Retinal pigment epithelial cell (primary cell): ENCODE measurements around the gene FAM219B.

Experiments
- DNase-seq: peaks from one replicate; pipeline ENCODE4 v3.0.0-alpha.2; 2010; ENCODE audit warnings: low read depth
- H3K4me3 ChIP-seq: 2 replicates; pipeline ENCODE4 v1.5.1; 2011; ENCODE audit warnings: mild to moderate bottlenecking, low read length, control low read depth, moderate library complexity
- TF ChIP-seq, protein P1 (sequence below): conservative IDR thresholded peaks from 2 replicates; pipeline ENCODE4 v1.5.1; 2011; ENCODE audit warnings: low read depth, low read length, control low read depth, inconsistent platforms

FAM219B gene, protein sequence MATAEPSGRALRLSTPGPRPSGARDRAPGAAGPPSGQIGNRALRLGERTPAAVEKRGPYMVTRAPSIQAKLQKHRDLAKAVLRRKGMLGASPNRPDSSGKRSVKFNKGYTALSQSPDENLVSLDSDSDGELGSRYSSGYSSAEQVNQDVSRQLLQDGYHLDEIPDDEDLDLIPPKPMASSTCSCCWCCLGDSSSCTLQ

DNA sequence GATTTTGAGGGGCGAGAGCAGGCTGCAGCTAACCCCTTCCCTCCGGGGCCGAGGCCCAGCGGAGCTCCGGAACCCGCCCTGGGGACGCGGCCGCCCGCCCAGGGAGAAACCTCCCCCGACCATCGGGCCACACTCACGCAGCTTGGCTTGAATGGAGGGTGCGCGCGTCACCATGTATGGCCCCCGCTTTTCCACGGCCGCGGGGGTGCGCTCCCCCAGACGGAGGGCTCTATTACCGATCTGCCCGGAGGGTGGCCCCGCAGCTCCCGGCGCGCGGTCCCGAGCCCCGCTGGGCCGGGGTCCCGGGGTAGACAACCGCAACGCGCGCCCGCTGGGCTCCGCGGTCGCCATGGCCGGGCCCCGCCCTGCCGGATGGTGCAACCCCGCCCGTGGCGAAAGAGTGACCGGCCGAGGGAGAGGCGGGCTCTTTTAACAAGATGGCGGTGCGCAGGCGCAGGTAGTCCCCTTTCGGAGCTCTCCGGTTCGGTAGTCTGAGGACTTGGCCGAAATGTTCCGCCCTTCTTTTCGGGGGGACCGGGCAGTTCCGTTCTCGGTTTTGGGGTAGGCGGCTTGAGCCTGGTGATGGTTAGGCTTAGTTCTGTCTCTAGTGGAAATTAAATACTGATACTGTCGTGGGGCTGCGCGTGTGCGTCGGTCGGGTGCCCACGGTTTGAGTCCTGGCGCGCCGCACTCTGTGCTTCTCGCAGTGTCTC lies at the start of gene FAM219B:
FAM219B (minus strand) TSS at position 402 of the 713 bp plus-strand sequence; CDS start at position 351, 51 bp downstream.
- TF ChIP-seq, protein P1, sequence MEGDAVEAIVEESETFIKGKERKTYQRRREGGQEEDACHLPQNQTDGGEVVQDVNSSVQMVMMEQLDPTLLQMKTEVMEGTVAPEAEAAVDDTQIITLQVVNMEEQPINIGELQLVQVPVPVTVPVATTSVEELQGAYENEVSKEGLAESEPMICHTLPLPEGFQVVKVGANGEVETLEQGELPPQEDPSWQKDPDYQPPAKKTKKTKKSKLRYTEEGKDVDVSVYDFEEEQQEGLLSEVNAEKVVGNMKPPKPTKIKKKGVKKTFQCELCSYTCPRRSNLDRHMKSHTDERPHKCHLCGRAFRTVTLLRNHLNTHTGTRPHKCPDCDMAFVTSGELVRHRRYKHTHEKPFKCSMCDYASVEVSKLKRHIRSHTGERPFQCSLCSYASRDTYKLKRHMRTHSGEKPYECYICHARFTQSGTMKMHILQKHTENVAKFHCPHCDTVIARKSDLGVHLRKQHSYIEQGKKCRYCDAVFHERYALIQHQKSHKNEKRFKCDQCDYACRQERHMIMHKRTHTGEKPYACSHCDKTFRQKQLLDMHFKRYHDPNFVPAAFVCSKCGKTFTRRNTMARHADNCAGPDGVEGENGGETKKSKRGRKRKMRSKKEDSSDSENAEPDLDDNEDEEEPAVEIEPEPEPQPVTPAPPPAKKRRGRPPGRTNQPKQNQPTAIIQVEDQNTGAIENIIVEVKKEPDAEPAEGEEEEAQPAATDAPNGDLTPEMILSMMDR, result no peak
- DNase-seq, result peak; percentile 39

DNA sequence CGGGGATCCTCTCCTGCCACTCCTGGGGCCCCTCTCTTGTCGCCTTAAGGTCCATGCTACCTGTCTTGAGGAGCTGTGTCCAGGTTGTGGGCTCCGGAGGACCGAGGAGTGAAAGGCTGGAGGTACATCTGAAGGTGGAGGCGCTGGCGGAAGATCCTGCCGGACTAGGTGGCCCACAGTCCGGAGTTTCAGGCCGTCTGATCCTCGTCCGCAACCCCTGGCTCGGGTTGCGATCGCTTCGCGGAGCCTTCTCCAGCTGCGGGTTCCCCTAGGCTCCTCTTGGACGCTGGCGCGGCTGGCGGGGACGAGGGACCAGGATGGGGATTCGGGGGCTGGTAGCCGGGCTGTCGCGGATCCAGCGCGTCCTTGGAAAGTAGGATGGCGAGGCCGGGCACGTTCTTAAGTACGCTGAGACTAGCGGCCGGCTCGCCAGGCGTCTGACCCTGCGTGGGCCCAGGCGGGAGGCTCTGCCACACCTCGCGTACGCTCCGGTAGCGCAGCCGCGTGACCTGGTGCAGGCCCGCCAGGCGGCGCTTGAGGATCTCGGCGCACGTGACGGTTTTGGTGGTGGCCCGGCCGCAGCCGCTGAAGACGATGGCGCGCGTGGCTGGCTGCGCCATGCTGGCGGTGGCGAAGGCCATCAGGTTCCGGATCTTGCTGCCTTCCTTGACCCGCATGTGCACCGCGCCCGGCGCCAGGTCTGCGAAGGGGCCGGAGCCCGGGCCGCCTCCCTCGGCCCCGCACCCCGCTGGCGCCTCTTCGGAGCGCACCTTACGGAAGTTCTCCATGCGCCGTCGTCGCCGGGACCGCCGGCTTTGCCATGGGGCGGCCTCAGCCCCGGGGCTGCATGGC lies 49.4 kb upstream of the FAM219B start:
- DNase-seq, result no peak
- TF ChIP-seq, protein P1, result peak; percentile 29
- H3K4me3 ChIP-seq, result peak overlapping the region; percentile 55

More for the DNA sequence above, at the start of gene FAM219B:
- peak within 1 kb of the TSS; percentile 80 for H3K4me3 ChIP-seq

DNA sequence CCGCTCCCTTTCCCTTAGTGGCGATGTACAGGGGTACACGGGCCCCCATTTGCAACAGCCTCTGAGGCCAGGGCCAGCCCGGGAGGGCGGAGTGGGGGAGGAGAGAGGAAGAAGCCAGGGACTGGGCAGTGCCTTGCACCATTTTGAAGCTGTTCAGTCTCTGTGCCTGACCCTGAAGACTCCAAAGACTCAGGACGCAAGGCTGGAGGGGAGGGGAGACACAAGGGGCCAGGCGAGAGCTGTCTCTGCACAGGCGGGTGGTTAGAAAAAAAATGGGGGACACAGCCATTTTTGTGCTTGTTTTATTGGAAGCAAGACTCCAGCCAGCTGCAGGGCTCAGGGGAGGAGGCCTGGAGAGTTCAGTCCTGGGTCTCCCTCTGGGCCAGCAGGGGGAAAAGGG lies 48.4 kb upstream of the FAM219B start:
- TF ChIP-seq, protein P1, result no peak
- no peak for DNase-seq
- peak overlapping the region; percentile 55 for H3K4me3 ChIP-seq

DNA sequence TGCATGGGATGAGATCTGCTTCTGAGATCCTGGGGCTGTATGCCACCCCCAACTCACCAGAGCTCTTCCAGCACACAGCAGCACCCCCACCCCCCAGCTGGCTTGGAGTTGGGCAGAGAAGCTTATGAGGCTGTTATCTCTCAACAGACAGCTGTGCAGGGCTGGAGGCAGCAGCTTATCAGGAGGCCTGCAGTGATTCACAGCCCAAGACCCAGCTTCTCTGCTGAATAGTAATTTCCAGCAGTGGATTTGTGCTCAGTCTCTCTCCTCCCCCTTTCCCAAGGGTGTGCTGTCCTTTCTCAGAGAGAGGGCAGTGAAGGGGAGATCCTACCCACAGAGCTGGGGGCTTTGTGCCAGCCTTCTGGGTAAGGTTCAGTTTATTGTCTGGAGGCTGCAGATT lies 47.9 kb upstream of the FAM219B start:
- no peak for DNase-seq
- TF ChIP-seq, protein P1, result no peak
- peak overlapping the region; percentile 55 for H3K4me3 ChIP-seq

DNA sequence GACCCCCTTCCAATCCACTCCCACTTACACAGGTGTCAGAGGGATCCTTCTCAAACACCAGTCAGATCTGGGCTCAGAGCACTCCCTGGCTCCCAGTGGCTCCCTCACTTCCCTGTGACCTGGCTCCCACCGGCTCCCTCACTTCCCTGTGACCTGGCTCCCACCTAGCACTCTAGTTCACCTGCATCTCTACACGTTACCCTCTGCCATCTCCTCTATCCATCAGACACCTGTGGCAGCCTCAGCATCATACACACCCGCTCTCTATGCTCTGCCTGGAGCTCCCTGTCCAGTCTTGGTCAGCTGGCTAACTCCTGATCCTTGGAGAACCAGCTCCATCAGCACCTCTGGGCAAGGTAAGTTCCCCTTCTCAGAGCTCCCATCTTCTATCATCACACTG lies 44.4 kb upstream of the FAM219B start:
- TF ChIP-seq, protein P1, result peak; percentile 1
- H3K4me3 ChIP-seq, result no peak overlapping the region
- DNase-seq, result no peak

DNA sequence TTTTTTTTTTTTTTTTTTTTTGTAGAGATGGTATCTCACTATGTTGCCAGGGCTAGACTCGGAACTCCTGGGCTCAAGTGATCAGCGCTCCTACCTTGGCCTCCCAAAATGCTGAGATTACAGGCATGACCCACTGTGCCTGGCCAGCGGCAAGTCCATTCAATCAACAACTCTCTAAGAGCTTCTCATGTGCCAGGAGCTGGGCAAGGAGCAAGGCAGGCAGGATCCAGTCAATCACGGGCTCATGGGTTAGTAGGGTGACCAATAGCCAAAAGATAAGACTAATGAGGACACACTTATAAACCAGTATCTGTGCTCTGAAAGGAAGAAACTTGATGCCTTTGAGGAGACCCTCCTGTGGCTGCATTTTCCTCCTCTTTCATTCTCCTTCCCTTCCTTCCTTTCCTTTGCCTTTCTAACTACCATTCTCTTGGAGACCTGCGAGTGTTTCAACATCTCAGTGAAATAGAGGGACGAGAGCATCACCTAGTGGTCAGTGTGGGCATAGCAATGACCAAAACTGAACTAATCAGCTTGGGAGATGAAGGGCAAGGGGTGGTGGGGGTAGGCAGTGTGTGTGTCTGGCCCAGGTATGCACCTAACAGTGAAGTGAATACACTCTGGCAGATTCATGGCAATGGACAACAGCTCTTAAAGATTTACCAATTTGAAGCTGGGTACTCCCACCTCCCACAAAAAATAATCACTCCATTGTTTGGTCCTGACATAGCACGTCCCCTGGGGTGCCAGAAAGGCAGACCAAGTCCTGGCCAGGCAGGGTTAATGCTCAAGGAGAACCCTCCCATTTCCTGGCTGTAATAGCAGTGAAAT lies 43.6 kb upstream of the FAM219B start:
- DNase-seq, result no peak
- H3K4me3 ChIP-seq, result no peak overlapping the region
- TF ChIP-seq, protein P1, result peak; percentile 100
